GM04504 (cell line): ENCODE data around the gene TTC24.
"Not testable (repeated sequence)": the region's sequence is repeated elsewhere in the genome, so short reads cannot be mapped to it uniquely, and the experiment has no call there.

Source experiments
- DNase-seq: peaks from one replicate; pipeline ENCODE4 v3.0.0-alpha.2; 2012; ENCODE audit warnings: low read depth

TTC24 gene

DNA sequence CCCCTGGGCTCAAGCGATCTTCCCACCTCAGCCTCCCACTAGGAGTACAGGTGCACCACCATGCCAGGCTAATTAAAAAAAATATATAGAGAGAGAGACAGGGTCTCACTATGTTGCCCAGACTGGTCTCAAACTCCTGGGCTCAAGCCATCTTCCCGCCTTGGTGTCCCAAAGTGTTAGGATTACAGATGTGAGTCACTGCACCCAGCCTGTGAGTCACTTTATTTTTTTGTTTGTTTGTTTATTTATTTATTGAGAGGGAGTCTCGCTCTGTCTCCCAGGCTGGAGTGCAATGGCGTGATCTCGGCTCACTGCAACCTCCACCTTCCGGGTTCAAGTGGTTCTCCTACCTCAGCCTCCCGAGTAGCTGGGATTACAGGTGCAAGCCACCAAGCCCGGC, 8.4 kb downstream of the TTC24 start:
- not testable (repeated sequence) for DNase-seq

DNA sequence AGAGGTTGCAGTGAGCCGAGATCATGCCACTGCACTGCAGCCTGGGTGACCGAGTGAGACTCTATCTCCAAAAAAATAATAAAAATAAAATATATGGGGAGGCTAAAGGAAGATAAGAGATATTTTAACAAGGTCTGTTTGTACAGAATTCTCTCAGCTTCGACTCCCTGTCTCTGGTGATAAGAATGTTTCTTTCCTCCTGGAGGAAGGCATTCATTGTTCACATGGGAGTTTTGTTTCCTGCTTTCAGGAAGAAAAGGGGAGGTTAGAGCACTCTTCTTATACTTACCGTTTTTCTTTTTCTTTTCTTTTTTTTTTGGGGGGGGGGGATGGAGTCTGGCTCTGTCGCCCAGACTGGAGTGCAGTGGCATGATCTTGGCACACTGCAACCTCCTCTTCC, 10.0 kb downstream of the TTC24 start:
- no peak for DNase-seq

DNA sequence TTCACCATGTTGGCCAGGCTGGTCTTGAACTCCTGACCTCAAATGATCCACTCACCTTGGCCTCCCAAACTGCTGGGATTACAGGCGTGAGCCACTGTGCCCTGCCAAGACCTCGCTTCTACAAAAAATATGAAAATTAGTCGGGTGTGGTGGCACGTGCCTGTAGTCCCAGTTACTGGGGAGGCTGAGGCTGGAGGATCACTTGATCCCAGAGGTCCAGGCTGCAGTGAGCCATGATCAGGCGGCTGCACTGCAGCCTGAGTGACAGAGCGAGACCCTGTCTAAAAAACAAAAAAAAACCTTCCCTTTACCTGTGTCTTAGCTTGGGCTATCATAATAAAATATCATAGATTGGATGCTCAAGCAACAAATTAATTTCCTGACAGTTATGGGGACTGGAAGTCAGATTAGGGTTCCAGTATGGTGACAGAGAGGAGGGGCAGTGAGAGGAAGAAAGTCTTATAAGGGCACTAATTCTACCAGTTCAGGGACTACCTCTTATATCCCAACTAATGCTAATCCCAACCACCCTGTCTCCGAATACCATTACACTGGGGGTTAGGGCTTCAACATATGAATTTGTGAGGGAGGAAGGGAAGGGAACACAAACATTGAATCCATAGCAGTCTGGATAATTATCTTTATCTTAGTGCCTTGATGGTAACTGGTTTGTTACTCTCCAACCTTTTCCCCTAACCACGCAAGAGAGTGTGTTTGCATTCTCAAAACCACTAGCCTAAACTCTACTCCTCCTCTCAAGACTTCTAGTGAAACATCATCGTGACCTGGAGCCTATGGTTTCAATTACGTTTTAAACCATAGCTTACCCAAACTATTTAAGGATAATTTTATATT, 11.0 kb downstream of the TTC24 start:
- no peak for DNase-seq

DNA sequence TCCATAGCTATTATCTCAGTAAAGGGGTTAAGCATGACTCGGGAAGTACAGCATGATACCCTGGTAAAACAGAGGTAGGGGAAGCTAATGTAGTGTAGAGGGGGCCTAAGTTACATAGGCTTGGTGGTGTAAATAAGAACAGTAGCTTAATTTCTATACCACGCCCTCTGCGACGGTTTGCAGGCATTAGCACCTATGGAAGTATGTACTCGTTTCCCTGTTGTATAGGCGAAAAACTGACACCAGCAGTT, 11.6 kb downstream of the TTC24 start:
- no peak for DNase-seq

DNA sequence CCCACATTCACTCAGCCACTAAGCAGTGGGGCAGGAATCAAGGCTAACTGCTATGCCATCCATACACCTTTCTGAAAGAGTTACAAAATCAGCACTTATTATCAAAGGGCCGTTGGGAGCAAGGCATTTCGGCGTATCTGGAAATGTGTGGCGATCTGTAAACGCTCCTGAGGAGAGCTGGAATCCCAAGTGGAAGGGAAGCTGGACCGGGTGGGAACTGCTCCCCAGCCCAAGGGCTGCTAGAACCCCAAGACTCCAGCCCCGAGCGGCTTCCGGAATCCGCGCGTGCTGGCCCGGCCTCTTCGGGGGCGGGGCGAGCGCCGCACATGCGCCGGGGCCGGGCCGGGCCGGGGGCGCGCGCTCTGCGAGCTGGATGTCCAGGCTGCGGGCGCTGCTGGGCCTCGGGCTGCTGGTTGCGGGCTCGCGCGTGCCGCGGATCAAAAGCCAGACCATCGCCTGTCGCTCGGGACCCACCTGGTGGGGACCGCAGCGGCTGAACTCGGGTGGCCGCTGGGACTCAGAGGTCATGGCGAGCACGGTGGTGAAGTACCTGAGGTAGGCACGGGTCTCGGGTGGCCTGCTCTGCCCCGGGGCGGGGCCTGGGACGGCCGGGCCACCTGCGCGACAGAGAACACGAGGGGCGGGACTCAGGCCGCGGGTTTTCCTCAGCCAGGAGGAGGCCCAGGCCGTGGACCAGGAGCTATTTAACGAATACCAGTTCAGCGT, 12.1 kb downstream of the TTC24 start, which contains the start of gene NAXE:
NAXE (plus strand) TSS at position 345 of the 726 bp plus-strand sequence; CDS start at position 374, 29 bp downstream.
- peak; percentile 11 for DNase-seq

DNA sequence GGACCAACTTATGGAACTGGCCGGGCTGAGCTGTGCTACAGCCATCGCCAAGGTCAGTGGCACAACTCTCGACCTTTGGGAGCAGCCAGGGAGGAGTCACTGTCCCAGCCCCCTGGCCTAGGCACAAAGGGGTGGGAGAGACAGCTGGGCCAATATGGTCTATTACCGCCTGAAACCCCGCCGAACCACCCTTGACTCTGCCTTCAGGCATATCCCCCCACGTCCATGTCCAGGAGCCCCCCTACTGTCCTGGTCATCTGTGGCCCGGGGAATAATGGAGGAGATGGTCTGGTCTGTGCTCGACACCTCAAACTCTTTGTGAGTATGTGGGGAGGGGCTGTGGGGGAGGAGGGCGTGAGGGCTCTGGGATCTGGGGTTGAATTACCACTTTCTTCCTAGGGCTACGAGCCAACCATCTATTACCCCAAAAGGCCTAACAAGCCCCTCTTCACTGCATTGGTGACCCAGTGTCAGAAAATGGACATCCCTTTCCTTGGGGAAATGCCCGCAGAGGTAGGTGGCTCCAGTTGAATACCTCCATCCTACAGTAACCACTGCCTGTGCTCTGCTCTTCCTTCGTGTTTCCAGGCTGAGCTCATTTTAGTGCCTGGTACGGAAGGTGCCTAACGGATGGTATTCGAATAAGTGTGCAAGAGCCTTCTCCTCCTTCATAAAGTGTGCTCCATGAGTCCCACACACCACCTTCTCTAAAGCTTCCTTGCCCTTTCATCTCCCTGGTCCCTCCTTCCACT, 12.8 kb downstream of the TTC24 start:
- DNase-seq: no peak

DNA sequence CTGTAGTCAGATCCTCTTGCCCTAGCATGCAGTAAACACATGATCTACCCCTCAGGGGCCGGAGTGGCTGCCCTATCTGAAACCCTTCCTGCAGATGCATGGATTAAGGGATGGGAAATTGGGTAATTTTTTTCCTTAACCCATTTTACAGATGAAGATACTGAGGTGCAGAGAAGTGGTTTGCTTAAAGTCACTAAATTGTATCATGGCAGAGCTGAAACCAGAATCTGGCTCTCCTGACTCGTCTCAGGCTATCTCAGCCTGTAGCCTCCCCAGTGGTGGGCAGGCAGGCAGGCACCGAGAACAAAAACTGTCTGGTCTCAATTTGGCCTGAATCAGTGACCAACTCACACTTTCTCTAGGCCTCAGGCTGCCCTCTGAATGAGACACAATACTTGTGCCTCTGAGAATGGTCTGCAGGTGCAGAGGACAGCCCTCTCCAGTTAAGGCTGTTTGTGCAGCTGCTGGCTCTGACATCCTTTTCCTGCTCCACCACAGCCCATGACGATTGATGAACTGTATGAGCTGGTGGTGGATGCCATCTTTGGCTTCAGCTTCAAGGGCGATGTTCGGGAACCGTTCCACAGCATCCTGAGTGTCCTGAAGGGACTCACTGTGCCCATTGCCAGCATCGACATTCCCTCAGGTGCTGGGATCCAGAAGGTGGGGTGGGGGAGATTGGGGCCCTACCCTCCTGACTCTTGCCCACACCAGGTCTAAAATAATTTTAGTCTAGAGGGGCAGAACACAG, 13.6 kb downstream of the TTC24 start:
- DNase-seq: no peak

DNA sequence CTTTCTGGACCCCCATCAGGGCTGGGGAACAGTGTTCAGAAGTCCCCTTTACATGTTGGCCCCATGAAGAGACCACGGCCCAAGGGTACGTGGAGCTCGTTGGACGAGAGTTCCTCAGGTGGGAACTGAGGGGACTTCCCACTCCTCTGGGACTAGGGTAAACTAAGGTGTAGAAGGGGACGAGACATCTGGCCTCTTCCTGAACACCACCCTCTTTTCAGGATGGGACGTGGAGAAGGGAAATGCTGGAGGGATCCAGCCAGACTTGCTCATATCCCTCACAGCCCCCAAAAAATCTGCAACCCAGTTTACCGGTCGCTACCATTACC, 14.1 kb downstream of the TTC24 start:
- no peak for DNase-seq

DNA sequence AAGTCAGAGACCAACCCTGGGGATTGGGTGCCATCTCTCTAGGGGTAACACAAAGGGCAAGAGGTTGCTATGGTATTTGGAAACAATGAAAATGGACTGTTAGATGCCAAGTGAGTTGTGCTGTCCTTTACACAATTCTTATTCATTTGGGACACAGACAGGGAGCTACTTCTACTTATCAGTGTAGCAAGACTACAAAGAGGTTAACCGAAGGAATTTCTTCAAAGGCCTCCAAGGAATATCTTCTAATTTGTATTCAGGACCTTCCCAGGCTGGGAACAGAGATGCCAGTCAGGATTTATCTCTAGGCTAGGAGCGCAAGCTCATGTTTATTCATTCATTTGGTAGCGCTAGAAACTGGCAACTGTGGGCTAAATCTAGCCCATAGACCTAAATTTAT, 14.7 kb downstream of the TTC24 start:
- no peak for DNase-seq

DNA sequence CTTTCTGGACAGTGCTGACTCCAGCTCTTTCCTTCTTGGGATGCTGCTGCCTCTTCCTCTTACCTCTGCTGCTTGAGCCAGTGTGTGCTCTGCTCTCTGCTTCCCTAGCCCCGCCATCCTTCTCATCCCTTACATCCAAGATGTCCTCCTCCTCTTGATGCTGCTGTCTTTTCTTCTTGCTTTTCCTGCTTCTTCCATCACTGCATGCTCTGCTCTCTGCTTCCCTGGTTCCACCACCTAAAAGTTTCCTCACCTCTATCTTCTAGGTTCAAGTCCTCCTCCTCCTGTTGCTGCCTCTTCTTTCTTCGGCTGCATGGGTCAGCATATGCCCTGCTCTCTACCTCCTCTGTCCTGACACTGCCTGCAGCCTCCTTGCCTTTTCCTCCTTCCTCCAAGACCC, 15.5 kb downstream of the TTC24 start:
- no peak for DNase-seq

DNA sequence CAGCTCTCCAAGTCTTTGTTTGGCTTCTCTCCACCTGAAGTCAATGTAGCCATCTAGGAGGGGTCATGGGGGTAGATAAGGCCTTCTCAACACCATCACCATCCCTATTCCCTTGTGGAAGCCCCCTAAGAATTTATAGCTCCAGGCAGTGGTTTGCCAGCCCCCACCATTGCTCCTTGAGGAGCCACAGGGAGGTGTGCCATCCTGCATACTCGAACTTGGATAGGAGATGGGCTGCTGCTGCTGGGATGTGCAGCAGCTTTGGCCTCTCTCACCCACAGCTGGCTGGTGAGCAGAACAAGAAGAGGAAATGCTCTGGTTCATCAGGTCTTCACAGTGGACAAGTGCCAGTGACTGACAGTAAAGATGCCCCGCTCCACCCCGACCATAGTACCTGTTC, 16.9 kb downstream of the TTC24 start:
- DNase-seq: no peak

DNA sequence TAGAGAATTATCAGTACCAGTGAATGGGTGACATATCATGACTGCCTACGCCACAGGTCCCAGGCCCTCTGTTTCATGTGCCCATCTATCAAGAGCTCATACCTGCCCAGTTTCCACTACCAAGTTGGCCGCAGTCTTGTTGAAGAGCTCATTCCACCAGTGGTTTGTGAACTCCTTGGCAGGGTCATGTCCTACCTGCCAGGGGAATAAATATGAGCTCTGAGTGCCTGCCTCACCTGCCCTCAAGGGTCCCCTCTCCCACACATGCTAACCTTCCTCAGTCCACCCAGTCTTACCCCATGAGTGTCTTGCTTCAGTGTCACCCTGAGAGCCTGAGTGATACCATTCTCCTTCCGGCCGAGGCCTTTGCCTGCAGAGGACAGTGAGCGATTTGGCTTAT, 18.6 kb downstream of the TTC24 start:
- DNase-seq: no peak

DNA sequence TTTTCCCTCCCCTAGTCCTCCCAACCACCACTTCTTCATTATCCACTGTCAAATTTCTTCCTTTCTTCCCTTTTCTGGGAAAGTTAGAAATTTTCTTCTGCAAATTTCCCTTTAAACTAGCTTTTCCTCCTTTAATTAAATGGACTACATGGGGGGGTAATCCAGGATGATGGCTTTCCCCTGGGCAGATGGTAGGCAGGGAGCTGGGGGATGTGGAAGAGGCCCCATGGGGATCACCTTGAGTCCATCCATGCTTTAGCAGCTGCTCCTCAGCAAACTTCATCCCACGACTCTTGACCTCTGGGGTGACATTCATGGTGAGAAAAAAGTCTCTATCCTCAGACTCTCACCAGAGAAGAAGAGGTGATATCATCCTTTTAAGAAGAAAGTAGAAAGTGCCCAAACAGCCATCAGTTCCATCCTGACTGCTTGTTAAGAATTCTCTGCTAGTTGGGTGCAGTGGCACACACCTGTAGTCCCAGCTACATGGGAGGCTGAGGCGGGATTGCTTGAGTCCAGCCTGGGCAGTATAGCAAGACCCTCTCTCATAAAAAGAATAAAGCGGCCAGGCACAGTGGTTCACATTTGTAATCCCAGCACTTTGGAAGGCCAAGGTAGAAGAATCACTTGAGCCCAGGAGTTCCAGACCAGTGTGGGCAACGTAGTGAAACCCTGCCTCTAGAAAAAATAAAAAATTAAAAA, 19.4 kb downstream of the TTC24 start:
- DNase-seq: no peak

DNA sequence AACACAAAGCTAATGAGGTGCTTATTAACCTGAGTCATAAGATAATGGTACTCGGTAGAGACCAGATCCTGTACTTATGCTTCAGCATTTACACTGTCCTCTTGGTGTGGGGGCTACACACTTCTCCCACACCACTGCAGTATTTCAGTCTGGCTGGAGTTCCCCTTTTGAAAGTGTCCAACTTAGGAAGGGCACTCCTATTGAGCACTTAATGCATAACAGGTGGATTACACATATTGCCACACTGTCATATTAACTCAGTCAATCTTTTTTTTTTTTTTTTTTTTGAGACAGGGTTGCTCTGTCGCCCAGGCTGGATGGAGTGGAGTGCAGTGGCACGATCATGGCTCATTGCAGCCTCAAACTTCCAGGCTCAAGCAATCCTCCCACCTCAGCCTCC, 20.3 kb downstream of the TTC24 start:
- no peak for DNase-seq

DNA sequence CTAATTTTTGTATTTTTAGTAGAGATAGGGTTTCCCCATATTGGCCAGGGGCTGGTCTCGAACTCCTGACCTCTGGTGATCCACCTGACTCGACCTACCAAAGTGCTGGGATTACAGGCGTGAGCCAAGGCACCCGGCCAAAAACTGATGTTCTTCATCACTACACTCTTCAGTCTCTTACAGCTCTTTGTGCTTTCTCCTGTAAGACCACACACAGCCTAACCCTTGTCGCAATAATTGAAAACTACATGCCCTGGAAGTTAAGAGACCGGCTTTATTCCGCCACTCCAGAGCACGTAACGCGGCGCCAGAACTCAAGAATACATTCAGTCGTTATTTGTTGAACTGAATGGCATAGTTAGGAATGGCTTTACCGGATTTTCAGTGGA, 21.2 kb downstream of the TTC24 start:
- DNase-seq: no peak

DNA sequence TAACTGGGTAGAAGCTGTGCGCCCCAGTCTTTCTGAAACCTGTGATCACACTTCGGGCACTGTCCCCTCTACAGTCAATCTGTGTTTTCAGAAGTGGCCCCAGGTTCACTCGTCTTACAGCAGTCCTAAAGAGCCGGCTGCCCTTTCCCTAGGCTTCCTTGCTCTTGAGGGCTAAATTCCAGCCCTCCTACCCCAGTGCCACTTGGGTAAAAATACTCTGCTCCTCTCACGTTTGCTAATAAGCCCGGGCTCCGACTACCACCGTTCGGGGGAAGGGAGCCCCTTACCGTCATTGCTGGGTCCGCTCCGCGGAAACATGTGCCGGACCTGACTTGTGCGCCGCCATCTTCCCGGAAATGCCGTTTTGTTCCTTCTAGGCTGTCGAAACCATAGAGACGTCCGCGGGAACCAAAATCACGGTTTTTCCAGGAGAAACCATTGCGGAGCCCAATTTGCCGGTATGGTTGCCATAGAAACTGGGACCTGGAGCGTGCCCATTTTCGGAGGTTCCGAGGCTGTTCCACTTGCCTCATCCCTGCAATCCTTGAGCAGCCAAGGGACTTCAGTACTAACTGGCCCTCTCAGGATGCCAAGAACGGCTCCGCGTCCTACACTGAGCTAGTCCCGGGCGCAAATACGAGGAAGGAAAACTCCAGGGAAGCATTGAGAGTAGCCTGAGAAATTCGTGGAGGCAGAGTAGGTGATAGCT, 21.8 kb downstream of the TTC24 start, which contains the start of gene GPATCH4:
GPATCH4 (minus strand) TSS at position 358 of the 709 bp plus-strand sequence.
- DNase-seq: peak; percentile 84

DNA sequence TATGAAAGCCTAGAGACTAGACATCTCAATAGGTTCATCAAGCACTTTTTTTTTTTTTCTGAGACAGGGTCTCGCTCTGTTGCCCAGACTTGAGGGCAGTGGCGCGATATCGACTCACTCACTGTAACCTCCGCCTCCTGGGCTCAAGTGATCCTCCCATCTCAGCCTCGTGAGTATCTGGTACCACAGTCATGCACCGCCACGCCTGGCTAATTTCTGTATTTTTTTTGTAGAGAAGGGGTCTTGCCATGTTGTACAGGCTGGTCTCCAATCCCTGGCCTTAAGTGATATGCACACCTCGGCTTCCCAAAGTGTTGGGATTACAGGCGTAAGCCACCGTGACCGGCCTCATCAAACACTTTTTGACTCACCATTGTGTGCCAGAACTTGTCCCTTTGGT, 22.4 kb downstream of the TTC24 start:
- DNase-seq: no peak

DNA sequence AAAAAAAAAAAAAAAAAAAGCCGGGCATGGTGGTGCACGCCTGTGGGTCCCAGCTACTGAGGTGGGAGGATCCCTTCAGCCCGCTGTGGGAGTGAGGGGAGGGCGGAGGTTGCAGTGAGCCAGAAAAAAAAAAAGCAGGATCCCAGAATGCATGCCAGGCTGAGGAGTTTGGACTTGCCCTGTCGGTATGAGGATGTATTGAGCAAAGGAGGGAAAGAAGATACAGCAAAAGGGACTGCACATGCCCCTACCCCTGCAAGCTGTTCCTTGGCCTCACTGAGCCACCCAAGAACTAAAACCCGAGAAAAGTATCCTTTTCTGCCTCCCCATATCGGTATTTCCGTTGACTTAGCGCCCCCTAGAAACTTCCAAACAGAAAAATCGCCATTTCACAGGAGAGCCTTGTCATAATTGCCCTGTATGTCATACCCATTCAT, 23.1 kb downstream of the TTC24 start:
- DNase-seq: no peak

DNA sequence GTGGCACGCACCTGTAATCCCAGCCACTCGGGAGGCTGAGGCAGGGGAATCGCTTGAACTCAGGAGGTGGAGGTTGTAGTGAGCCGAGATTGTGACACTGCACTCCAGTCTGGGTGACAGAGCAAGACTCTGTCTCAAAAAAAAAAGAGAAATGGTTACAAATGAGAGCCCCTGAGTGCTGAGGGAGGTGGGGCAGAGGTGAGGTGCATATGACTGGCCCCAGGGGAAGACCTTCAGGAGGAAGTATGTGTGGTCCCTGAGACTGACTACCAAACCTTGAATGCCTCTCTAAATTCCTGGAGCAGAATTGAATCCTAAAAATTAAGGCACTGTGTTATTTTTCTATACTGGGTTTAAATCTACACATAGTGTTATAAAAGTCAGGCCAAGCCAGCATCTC, 27.8 kb downstream of the TTC24 start:
- not testable (repeated sequence) for DNase-seq

DNA sequence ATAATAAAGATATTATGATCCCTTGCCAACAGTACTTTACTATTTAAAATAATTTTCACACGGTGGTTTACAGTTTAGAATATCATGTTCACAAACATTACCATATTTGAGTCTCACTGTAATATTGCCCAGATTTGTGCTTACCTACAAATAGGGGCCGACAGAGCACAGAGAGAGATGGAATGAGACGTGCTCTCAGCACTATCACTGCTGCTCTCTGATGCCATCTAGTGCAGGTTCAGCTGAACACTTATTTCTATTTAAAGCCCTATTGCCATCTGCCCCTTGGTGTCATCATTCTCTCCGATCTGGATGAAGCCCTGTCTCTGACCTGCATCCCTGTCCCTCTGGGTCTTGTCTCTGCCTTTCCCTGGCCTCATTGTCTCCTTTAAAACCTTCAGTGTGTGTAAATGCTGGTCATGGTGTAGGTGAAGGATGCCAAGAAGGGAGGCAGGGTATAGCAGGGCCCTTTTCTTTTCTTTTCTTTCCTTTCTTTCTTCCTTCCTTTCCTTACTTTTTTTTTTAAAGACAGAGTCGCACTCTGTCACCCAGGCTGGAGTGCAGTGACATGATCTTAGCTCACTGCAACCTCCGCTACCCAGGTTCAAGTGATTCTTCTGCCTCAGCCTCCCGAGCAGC, 28.6 kb downstream of the TTC24 start:
- DNase-seq: peak; percentile 50
